ENCODE data around the gene RCBTB1.

DNA sequence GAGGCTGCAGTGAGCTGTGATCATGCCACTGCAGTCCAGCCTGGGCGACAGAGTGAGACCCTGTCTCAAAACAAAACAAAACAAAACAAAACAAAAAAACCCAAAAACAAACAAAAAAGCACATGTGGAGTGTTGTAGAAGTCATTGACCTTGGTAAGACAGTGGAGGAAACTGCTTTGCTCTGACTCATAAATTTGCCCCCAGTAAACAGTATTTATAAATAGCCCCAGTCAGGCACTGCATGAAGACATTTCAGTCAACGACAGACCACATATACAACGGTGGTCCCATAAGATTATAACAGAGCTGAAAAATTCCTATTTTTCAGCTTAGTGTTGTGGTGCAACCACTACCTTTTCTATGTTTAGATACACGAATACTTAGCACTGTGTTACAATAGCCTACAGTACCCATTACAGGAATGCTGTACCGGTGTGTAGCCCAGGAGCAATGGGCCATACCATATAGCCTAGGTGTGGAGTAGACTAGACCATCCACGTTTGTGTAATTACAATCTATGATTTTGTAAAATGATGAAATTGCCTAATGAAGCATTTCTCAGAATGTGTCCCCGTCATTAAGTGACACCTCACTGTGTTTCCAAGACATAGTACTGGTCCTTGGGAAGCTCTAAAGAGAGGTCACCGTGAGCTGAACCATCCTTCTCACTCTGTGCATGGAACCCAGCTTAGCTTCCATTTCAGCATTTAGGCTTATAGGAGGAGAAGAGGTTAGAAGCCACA, 44.0 kb upstream of the RCBTB1 start:
- TF ChIP-seq, protein P1, sequence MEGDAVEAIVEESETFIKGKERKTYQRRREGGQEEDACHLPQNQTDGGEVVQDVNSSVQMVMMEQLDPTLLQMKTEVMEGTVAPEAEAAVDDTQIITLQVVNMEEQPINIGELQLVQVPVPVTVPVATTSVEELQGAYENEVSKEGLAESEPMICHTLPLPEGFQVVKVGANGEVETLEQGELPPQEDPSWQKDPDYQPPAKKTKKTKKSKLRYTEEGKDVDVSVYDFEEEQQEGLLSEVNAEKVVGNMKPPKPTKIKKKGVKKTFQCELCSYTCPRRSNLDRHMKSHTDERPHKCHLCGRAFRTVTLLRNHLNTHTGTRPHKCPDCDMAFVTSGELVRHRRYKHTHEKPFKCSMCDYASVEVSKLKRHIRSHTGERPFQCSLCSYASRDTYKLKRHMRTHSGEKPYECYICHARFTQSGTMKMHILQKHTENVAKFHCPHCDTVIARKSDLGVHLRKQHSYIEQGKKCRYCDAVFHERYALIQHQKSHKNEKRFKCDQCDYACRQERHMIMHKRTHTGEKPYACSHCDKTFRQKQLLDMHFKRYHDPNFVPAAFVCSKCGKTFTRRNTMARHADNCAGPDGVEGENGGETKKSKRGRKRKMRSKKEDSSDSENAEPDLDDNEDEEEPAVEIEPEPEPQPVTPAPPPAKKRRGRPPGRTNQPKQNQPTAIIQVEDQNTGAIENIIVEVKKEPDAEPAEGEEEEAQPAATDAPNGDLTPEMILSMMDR (conservative IDR thresholded peaks at IDR 0.05; ENCODE audit: low read depth, low read length): no peak
- TF ChIP-seq EZH2phosphoT487 (IDR thresholded peaks at IDR 0.05; ENCODE audit: borderline replicate concordance, low read length): no peak
- no peak for TF ChIP-seq EZH2 (IDR thresholded peaks at IDR 0.05; ENCODE audit: low read length, unreplicated experiment)
